Endothelial cell of umbilical vein (primary cell): Measurements from ENCODE around the gene SYNE1.

ENCODE experiments used
- CTCF ChIP-seq, 2 donors: IDR thresholded peaks; 1 replicate in 1 of 2; 2 replicates in 1 of 2; pipeline ENCODE4 v1.5.1; 2011; ENCODE audit warnings: low read length in 2 of 2, mild to moderate bottlenecking in 2 of 2, moderate library complexity in 2 of 2, control low read depth in 1 of 2, inconsistent platforms in 1 of 2, low read depth in 1 of 2; ENCODE audit not compliant: insufficient read depth in 1 of 2; ENCODE audit errors: extremely low read depth in 1 of 2
- EZH2 ChIP-seq: IDR thresholded peaks from 2 replicates; pipeline ENCODE4 v1.6.1; 2012; ENCODE audit warnings: borderline replicate concordance, low read depth, mild to moderate bottlenecking, moderate library complexity, low read length, inconsistent platforms; ENCODE audit not compliant: severe bottlenecking
- POLR2A ChIP-seq: IDR thresholded peaks from 2 replicates; pipeline ENCODE4 v1.6.1; 2012; ENCODE audit warnings: low read depth, mild to moderate bottlenecking, control low read depth, low read length

- no peak for TF ChIP-seq POLR2A
- no peak for TF ChIP-seq EZH2
- TF ChIP-seq CTCF (IDR thresholded peaks at IDR 0.05; ENCODE audit: extremely low read depth in 1 of 2, insufficient read depth in 1 of 2, low read depth in 1 of 2, low read length in 2 of 2), result no peak
Observed at GRCh38 chr6:152148412-152148811, 488.8 kb downstream of the SYNE1 start.
